Activated naive CD8-positive, alpha-beta T cell treated with anti-CD3 and anti-CD28 coated beads, Interleukin-2, amount 50 U/mL, for 24 hours (primary cell): ENCODE measurements around the gene OR1S1.
"Not testable (repeated sequence)": the region's sequence is repeated elsewhere in the genome, so short reads cannot be mapped to it uniquely, and the experiment has no call there.

Experiments
- ATAC-seq: fragments of 150-1000 bp; cut with Tn5 transposase; one replicate; pipeline ENCODE4 v1.10.0; 2021
- DNase-seq: peaks from one replicate; pipeline ENCODE4 v3.0.0; 2021
- H3K27ac Mint-ChIP-seq: one replicate; pipeline ENCODE4 v1.8.0; 2021; ENCODE audit warnings: mild to moderate bottlenecking, mixed read lengths
- H3K27me3 Mint-ChIP-seq: one replicate; pipeline ENCODE4 v1.8.0; 2021; ENCODE audit warnings: mixed read lengths
- H3K36me3 Mint-ChIP-seq: one replicate; pipeline ENCODE4 v1.8.0; 2021; ENCODE audit warnings: low read depth, mixed read lengths
- H3K4me1 Mint-ChIP-seq: one replicate; pipeline ENCODE4 v1.8.0; 2021; ENCODE audit warnings: mixed read lengths
- H3K4me3 Mint-ChIP-seq: one replicate; pipeline ENCODE4 v1.8.0; 2021; ENCODE audit warnings: mild to moderate bottlenecking, moderate library complexity, mixed read lengths
- H3K9me3 Mint-ChIP-seq: one replicate; pipeline ENCODE4 v1.8.0; 2021; ENCODE audit warnings: mixed read lengths

OR1S1 gene

GRCh38 chr11:58212420-58212819, at the start of gene OR1S1:
Gene OR1S1, plus strand, starts transcription at chr11:58212720.
- H3K27me3 Mint-ChIP-seq, DNase-seq, H3K4me1 Mint-ChIP-seq, ATAC-seq, H3K36me3 Mint-ChIP-seq, H3K9me3 Mint-ChIP-seq, H3K4me3 Mint-ChIP-seq, H3K27ac Mint-ChIP-seq: not testable (repeated sequence)

- Mint-ChIP-seq H3K36me3 (no peaks in the 10 kb centered on the region), H3K9me3 (peaks cover 7% of the 10 kb centered on the region), H3K4me1 (no peaks in the 10 kb centered on the region), H3K4me3 (no peak overlapping the region), H3K27me3 (peaks cover 2% of the 10 kb centered on the region), H3K27ac (no peak overlapping the region)
- ATAC-seq (no peak), DNase-seq (no peak)
Observed at GRCh38 chr11:58164389-58164788, 48.1 kb upstream of the OR1S1 start.

GRCh38 chr11:58164990-58165389, 47.5 kb upstream of the OR1S1 start:
- ATAC-seq (no peak), DNase-seq (no peak)
- H3K4me3 Mint-ChIP-seq = no peak overlapping the region
- peaks cover 7% of the 10 kb centered on the region for H3K9me3 Mint-ChIP-seq
- no peak overlapping the region for H3K27ac Mint-ChIP-seq
- H3K36me3 Mint-ChIP-seq = no peaks in the 10 kb centered on the region
- no peaks in the 10 kb centered on the region for H3K27me3 Mint-ChIP-seq
- H3K4me1 Mint-ChIP-seq = no peaks in the 10 kb centered on the region

GRCh38 chr11:58165504-58166106, 46.9 kb upstream of the OR1S1 start:
- no peak overlapping the region for H3K27ac Mint-ChIP-seq
- no peak overlapping the region for H3K4me3 Mint-ChIP-seq
- ATAC-seq (no peak), DNase-seq (no peak)
- H3K9me3 Mint-ChIP-seq = peaks cover 2% of the 10 kb centered on the region
- no peaks in the 10 kb centered on the region for H3K4me1 Mint-ChIP-seq
- no peaks in the 10 kb centered on the region for H3K36me3 Mint-ChIP-seq
- H3K27me3 Mint-ChIP-seq = no peaks in the 10 kb centered on the region

- no peak overlapping the region for H3K27ac Mint-ChIP-seq
- no peaks in the 10 kb centered on the region for H3K9me3 Mint-ChIP-seq
- ATAC-seq (no peak), DNase-seq (no peak)
- no peak overlapping the region for H3K4me3 Mint-ChIP-seq
- H3K36me3 Mint-ChIP-seq = no peaks in the 10 kb centered on the region
- no peaks in the 10 kb centered on the region for H3K4me1 Mint-ChIP-seq
- peaks cover 16% of the 10 kb centered on the region for H3K27me3 Mint-ChIP-seq
Observed at GRCh38 chr11:58177409-58178054, 35.0 kb upstream of the OR1S1 start.

- Mint-ChIP-seq H3K36me3 (no peaks in the 10 kb centered on the region), H3K4me1 (no peaks in the 10 kb centered on the region), H3K4me3 (no peak overlapping the region), H3K27ac (no peak overlapping the region), H3K9me3 (no peaks in the 10 kb centered on the region), H3K27me3 (peaks cover 14% of the 10 kb centered on the region)
- DNase-seq = no peak
- ATAC-seq = no peak
Observed at GRCh38 chr11:58178444-58178843, 34.1 kb upstream of the OR1S1 start.

- peaks cover 14% of the 10 kb centered on the region for H3K27me3 Mint-ChIP-seq
Observed at GRCh38 chr11:58179648-58180047, 32.9 kb upstream of the OR1S1 start.

GRCh38 chr11:58186938-58187337, 25.6 kb upstream of the OR1S1 start:
- H3K4me3 Mint-ChIP-seq = no peak overlapping the region
- H3K4me1 Mint-ChIP-seq = no peaks in the 10 kb centered on the region
- no peaks in the 10 kb centered on the region for H3K36me3 Mint-ChIP-seq
- ATAC-seq (no peak), DNase-seq (no peak)
- H3K27me3 Mint-ChIP-seq = no peaks in the 10 kb centered on the region
- H3K9me3 Mint-ChIP-seq = no peaks in the 10 kb centered on the region
- no peak overlapping the region for H3K27ac Mint-ChIP-seq

More at GRCh38 chr11:58179648-58180047, 32.9 kb upstream of the OR1S1 start:
- H3K4me3 Mint-ChIP-seq = no peak overlapping the region
- H3K36me3 Mint-ChIP-seq = no peaks in the 10 kb centered on the region
- no peaks in the 10 kb centered on the region for H3K9me3 Mint-ChIP-seq
- no peaks in the 10 kb centered on the region for H3K4me1 Mint-ChIP-seq
- ATAC-seq (no peak), DNase-seq (no peak)
- H3K27ac Mint-ChIP-seq = no peak overlapping the region

- no peak for ATAC-seq
- no peak for DNase-seq
- Mint-ChIP-seq H3K27ac (no peak within 1 kb of the TSS), H3K27me3 (no peaks in the 10 kb centered on the region), H3K4me3 (no peak within 1 kb of the TSS), H3K4me1 (no peaks in the 10 kb centered on the region), H3K36me3 (no peaks in the 10 kb centered on the region), H3K9me3 (no peaks in the 10 kb centered on the region)
Observed at GRCh38 chr11:58188770-58189169, 23.8 kb upstream of the OR1S1 start, which contains the start of gene OR9Q2. Gene OR9Q2, plus strand, starts transcription at chr11:58189070. Its CDS starts 1,421 bp downstream, at chr11:58190491.

- Mint-ChIP-seq H3K4me1 (no peaks in the 10 kb centered on the region), H3K27me3 (no peaks in the 10 kb centered on the region), H3K36me3 (no peaks in the 10 kb centered on the region), H3K9me3 (peaks cover 6% of the 10 kb centered on the region), H3K27ac (no peak overlapping the region), H3K4me3 (no peak overlapping the region)
- no peak for DNase-seq
- ATAC-seq = no peak
Observed at GRCh38 chr11:58192229-58192628, 20.3 kb upstream of the OR1S1 start.

GRCh38 chr11:58193391-58193790, 19.1 kb upstream of the OR1S1 start:
- Mint-ChIP-seq H3K4me1 (no peaks in the 10 kb centered on the region), H3K4me3 (no peak overlapping the region), H3K36me3 (no peaks in the 10 kb centered on the region), H3K27me3 (no peaks in the 10 kb centered on the region), H3K27ac (no peak overlapping the region), H3K9me3 (peaks cover 14% of the 10 kb centered on the region)
- ATAC-seq (no peak), DNase-seq (no peak)

GRCh38 chr11:58195939-58196338, 16.6 kb upstream of the OR1S1 start:
- H3K36me3 Mint-ChIP-seq = no peaks in the 10 kb centered on the region
- DNase-seq (no peak), ATAC-seq (no peak)
- H3K9me3 Mint-ChIP-seq = peaks cover 14% of the 10 kb centered on the region
- H3K4me3 Mint-ChIP-seq = no peak overlapping the region
- H3K27ac Mint-ChIP-seq = no peak overlapping the region
- H3K27me3 Mint-ChIP-seq = no peaks in the 10 kb centered on the region
- H3K4me1 Mint-ChIP-seq = no peaks in the 10 kb centered on the region

- ATAC-seq (no peak), DNase-seq (no peak)
- Mint-ChIP-seq H3K9me3 (peaks cover 14% of the 10 kb centered on the region), H3K4me1 (no peaks in the 10 kb centered on the region), H3K27ac (no peak overlapping the region), H3K4me3 (no peak overlapping the region), H3K27me3 (peaks cover 10% of the 10 kb centered on the region), H3K36me3 (no peaks in the 10 kb centered on the region)
Observed at GRCh38 chr11:58199271-58199670, 13.2 kb upstream of the OR1S1 start.

GRCh38 chr11:58204042-58204441, 8.5 kb upstream of the OR1S1 start, which contains the start of gene OR1S2:
Gene OR1S2, minus strand, starts transcription at chr11:58204142. Its CDS starts 0 bp downstream, at chr11:58204142.
- H3K27me3 Mint-ChIP-seq = peaks cover 14% of the 10 kb centered on the region
- H3K27ac Mint-ChIP-seq = no peak within 1 kb of the TSS
- H3K4me1 Mint-ChIP-seq = no peaks in the 10 kb centered on the region
- no peak for DNase-seq
- H3K36me3 Mint-ChIP-seq = no peaks in the 10 kb centered on the region
- ATAC-seq = no peak
- no peak within 1 kb of the TSS for H3K4me3 Mint-ChIP-seq
- H3K9me3 Mint-ChIP-seq = no peaks in the 10 kb centered on the region

- no peaks in the 10 kb centered on the region for H3K4me1 Mint-ChIP-seq
- no peaks in the 10 kb centered on the region for H3K9me3 Mint-ChIP-seq
- H3K27ac Mint-ChIP-seq = no peak overlapping the region
- ATAC-seq = no peak
- no peak for DNase-seq
- H3K36me3 Mint-ChIP-seq = no peaks in the 10 kb centered on the region
- H3K27me3 Mint-ChIP-seq = no peaks in the 10 kb centered on the region
- no peak overlapping the region for H3K4me3 Mint-ChIP-seq
Observed at GRCh38 chr11:58216476-58216875, 4.0 kb downstream of the OR1S1 start.
